Amniotic stem cell (primary cell): ENCODE results near the gene CLTB.
"Not testable (repeated sequence)": the region's sequence is repeated elsewhere in the genome, so short reads cannot be mapped to it uniquely, and the experiment has no call there.

Experiments
- DNase-seq: peaks from one replicate; lab custom pipeline; 2025; lab: John Stamatoyannopoulos, UW

The CLTB gene

DNA sequence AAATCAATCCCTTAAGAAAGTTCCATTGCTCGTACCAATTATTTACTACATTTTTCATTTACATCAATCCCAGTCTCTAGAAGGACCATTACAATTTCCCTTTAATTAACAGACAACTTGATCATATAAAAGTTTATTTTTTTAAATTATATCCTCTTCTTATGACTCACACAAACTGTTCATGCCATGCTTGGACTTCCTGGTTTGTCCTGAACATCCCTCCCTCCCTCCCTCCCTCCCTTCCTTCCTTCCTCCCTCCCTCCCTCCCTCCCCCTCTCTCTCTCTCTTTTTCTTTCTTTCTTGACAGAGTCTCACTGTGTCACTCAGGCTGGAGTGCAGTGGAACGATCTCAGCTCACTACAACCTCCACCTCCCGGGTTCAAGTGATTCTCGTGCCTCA lies 11.6 kb upstream of the CLTB start:
- no peak for DNase-seq

DNA sequence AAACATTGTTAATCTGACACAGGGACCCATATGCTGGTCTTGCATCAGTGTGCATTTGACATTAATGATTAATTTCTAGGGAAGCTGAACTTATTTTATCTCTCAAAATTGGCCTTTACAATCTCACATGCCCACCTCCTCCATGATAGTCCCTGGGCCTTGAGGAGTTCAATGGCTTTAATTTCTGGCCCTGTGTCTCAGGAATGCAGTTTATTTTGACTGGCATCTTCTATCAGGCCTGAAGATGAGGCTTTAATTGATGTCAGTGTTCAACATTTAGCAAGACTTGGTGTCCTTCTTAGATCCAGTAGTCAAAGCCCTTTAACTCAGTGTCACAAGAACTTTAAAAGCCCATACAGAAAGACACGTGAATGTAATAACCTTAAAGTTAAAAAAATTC lies 10.5 kb upstream of the CLTB start:
- DNase-seq, result no peak

DNA sequence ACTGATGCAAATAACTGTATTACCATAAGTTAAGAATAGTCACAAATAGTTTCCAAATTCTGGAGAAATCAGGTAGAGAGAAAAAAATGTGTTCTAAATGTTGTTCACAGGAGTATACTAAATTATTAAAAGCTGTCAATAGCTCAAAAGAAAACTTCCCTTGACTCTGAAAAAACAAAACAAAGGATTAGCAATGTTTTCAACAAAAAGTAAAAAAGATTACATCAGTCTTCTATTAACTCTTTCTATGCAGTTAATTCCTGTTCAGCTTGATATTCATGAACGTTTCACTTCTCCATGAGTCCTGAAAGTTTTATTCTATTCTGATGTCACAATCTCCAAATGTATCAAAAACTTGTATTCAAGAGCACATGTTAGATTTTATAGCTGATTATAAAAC lies 9.5 kb upstream of the CLTB start:
- no peak for DNase-seq

DNA sequence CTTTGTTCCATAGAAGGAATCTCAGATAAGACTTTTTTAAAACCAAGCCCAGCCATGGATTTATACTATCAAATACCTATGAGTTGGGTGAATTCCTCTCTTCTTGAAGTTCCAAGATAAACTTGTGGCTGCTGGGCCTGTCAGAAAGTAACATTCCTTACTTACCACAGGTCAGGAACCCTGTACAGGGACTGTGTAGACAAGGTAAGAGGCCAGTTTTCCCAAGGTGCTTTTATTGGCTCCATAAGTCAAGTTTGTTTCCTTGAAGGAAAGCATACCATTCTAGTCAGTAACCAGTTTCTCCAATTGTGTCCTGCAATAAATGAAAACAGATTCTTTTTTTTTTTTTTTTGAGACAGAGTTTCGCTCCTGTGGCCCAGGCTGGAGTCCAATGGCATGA lies 8.8 kb upstream of the CLTB start:
- no peak for DNase-seq

DNA sequence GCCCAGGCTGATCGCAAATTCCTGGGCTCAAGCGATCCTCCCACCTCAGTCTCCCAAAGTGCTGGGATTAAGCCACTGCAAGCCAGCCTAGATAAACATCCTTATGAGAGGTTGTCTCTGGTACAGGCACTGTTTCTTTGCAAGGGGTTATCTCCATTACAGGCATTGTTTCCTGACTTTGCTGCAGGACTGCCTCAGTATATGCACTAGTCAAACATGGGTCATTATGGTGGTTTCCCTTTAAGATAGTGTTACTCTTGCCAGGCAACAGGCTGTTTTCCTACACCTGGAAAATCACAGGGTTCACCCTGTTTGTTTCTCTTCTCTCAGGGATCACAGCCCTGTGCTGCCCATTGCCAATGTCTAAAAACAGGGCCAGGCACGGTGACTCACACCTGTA lies 7.8 kb upstream of the CLTB start:
- DNase-seq, result no peak

DNA sequence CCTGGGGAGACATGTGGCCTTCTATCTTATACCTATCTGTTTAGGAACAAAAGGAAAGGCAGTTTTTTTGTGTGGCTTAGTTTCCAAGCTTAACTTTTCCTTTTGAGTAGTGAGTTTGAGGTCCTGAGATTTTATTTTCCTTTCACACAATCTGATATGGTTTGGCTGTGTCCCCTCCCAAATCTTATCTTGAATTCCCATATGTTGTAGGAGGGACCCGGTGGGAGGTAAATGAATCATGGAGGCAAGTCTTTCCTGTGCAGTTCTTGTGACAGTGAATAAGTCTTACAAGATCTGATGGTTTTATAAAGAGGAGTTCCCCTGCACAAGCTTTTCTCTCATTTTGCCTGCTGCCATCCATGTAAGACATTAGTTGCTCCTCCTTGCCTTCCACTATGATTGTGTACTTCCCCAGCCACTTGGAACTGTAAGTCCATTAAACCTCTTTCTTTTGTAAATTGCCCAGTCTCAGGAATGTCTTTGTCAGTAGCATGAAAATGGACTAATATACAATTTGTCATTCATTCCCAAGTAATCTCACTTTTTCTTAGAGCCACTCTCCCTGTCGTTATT lies 4.7 kb upstream of the CLTB start:
- no peak for DNase-seq

DNA sequence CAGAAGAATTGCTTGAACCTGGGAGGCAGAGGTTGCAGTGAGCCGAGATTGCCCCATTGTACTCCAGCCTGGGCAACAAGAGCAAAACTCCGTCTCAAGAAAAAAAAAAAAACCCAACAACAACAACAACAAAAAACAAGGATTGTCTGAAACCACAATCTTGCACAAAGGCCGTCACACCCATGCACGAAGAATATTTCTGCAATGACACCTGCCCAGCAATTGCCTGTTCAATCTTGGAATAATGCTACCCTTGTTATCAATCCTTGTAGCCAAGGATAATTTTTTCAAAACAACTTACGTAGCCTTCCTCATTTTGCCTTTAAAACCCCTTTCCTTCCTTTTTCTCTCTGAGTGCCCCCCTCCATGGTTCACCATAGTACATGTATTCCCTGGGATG lies 3.7 kb upstream of the CLTB start:
- no peak for DNase-seq

DNA sequence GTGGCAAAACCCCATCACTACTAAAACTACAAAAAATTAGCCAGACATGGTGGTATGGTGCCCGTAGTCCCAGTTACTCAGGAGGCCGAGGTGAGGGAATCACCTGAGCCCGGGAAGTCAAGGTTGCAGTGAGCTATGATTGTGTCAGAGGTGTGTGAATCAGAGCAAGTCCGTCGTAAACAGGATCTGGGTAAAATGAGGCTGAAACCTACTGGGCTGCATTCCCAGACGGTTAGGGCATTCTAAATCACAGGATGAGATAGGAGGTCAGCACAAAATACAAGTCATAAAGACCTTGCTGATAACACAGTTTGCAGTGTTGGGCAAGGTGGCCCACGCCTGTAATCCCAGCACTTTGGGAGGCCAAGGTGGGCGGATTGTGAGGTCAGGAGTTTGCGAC lies 1.9 kb upstream of the CLTB start:
- no peak for DNase-seq

DNA sequence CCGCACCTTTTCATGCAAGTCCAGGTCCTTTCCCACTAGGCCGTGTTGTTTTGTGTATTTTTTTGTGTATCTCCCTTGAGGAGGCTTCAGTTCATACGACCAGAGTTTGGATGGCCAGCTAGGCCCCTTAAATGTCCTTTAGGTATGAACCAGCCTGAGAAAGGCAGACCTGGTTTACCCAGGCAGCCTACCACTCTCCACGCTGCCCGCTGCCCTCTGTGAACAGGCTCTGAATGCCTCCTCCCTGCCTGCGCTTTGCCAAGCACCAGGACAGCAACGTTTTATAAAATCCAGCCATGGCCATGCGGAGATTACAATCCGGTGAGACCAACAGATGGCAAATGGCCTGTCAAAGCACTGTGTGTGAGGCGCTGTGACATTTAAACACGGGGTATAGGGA lies 626 bp upstream of the CLTB start:
- DNase-seq, result no peak

DNA sequence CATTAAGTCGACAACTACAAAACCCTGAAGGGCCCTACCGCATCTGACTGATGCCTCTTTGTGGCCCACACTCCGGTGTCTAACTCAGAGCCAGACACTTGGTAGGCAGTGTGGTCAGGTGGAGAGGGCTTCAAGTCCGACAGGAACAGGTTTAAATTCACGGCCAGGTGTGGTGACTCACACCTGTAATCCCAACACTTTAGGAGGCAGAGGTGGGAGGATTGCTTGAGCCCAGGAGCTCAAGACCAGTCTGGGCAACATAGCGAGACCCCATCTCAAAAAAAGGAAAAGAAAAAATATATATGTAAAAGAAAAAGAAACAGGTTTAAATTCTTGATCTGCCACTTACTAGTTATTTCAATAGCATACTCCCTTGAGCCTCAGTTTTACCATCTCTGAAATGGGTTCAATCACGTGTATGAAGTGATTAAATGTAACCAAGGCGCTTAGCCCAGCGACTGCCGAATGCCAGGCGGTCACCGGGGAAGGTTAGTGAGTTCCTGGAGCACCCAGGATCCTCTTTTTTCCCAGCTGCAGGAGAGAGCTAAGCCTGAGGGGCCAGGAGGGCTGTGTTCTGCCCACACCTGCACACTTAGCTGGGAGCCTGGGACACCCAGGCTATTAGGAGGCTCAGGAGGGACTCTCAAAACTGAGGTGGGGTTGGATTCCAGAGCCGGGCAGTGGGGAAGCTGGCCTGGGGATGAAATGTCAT lies 943 bp downstream of the CLTB start:
- no peak for DNase-seq

DNA sequence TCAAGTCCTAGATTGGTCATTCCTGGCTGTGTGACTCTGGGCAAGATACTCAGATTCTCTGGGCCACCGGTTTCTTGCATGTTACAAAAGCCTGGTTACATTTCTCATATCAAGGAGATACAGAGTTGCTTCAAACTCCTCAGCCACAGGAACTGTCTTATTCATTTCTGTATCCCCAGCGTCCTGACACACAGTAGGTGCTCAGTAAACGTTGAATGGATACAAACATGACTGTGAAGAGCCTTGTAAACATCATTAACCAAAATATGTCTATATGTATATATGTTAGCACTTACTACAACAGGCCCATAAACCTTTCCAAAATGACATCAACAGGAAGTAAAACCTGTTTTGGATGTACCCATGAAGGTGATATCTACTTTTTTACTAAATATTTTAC lies 1.6 kb downstream of the CLTB start:
- no peak for DNase-seq

DNA sequence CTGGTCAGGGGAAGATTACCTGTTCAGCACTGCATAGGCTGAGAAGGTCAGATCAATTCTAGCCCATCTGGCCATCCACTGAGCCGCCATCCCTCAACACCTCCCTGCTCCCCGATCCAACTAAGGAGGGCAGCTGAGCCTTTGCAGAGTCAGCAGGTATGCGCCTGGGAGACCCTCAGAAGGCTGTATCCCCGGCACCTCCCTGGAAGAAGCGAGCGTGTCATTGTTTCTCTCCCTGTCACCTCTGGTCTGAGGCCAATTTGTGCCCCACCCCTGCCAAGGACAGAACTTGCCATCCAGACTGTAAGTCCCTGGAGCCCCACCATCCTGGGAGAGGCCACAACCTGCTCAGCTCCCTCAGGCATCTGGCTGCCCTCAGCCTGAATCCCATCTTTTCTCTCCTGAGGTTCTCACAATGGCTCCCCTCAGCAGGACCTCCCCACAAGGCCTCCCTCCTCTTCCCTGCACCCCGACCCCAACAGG lies 2.6 kb downstream of the CLTB start:
- no peak for DNase-seq

DNA sequence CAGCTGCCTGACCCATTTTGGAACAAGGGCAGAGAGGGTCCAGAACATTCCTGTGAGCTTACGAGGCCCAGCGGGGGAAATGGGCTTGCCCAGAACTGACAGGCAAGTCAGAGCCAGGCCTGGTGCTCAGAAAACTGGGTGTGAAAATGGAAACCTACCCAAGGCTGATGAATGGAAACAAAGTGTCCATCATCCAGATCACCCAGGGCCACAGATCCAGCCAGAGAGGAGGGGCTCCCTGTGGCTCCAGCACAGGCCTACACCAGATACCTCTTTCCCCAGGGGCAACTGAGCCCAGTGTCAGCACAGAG lies 3.1 kb downstream of the CLTB start:
- DNase-seq, result no peak

DNA sequence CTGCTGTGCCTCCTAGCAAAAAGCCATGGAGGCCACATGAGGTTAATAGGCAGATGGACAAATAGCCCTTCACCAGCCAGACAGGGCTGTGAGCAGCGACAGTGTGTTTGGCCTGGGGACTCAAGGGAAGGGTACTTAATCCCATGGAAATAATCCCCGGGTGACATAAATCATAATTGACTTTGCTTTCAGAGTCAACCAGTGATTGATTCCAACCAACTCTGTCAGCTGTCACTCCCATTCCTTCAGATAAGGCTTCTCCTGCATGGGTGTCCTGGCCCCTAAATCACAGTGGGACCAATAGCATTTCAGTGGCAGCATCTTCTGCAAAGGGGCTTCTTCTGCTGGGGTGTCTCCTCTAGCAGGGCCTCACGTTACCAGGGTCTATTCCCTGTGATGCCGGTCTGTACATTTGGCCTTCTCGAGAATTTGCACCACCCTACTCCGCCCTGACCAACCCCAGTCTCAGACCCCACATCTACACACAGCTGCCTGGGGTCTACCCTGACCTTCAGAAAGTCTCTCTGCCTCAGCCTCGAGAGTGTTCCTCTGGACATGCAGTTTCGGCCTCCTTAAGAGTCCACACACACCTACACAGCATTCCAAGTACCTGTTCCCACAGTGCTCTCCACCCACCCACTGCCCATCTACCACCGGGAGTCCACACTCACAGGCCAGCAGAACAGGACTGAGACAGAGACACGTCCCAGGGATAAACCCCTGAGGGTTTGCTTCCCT lies 3.7 kb downstream of the CLTB start:
- no peak for DNase-seq

DNA sequence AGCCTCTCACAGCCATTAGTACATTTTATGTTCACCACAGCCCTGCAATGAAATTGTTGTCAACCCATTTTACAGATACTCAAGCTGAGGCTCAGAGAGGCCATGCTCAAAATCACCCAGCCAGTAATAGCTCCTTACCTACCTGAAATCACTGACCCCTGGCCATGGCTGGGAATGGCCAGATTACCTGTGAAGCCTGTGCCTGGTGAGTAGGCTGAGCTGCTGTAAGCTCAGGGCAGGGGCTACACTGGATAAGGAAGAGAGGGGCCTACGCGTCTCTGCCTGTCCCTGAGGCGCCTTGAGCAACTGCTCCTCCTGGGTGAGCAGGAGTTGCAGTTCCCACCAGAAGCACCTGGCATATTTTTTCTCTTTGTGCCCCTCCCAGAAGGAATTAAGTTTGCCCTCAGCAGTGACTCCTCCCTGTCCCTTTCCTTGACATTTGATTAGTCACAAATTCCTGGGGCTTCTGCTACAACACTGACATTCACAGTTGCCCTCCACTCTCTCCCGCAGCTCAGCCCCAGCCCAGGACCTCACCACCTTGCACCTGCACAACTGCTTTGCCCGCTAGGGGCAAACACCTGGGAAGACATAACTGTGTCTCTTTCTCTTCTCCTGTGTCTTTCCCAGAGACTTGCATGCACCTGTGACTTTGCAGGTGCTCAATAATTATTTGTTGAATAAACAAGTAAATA lies 5.7 kb downstream of the CLTB start:
- no peak for DNase-seq

DNA sequence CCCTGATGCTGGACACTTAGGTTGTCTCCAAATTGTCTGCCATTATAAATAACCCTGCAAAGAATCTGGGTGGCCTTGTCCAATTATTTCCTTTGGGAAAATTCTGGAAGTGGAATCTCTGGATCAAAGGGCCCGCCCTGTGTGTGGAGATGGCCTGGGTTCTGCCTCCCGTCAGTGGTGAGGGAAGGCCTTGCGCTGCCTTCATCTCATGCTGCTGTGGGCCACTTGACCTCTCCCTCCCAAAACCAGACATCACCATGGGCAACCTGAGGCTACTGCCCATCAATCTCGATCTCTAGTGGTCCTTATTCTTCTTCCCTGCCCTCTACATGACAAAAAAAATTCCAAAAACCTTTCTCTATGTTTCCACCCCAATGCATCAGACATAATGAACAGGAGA lies 6.6 kb downstream of the CLTB start:
- no peak for DNase-seq

DNA sequence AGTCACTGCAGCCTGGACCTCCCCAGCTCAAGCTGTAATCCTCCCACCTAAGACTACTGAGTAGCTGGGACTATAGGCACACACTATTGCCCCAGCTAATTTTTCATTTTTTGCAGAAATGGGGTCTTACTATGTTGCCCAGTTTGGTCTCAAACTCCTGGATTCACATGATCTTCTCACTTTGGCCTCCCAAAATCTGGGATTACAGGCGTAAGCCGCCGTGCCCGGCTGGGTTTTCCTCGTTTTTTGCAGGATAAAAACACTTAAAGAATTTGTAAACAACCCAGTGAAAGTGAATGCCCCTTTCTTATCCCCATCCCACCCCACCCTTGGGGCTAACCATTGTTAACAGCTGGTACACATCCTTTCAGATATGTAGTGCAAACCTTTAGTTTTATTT lies 7.7 kb downstream of the CLTB start:
- no peak for DNase-seq

DNA sequence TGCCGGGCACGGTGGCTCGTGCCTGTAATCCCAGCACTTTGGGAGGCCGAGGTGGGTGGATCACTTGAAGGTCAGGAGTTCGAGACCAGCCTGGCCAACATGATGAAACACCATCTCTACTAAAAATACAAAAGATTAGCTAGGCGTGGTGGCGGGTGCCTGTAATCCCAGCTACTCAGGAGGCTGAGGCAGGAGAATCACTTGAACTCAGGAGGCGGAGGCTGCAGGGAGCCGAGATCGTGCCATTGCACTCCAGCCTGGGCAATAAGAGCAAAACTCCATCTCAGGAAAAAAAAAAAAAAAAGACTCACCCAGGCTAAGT lies 8.1 kb downstream of the CLTB start:
- not testable (repeated sequence) for DNase-seq

DNA sequence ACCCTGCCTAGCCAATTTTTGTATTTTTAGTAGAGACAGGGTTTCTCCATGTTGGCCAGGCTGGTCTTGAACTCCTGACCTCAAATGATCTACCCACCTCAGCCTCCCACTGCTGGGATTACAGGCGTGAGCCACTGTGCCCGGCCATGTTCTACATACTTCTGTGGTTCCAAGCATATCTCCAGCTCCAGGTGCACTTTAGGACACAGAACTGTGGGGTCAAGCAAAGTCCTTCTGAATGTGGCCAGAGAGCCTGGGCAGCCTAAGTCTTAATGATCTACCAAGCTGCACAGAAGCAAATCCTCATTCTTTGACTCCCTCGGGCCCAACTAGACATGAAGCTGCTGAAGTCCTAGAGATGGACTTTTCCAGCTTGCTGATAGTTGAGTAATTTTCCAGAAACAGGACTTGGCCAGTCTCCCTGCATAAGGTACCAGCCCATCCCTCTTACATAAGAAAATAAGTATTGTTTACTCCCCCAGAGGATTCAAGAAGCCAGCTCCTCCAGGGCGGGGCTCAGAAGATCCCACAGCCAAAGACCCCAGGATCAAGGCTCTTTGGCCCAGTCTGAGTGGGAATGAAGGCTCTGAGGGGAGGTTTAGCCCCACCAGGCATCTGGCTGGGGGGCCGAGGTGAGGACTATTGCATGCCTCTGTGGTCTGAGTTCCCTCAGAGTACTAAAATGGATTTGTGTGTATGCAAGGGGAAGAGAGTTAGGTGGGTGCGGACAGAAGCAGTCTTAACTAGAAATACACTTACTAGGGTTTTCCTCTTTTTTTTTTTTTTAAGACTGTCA lies 8.7 kb downstream of the CLTB start:
- DNase-seq, result no peak

DNA sequence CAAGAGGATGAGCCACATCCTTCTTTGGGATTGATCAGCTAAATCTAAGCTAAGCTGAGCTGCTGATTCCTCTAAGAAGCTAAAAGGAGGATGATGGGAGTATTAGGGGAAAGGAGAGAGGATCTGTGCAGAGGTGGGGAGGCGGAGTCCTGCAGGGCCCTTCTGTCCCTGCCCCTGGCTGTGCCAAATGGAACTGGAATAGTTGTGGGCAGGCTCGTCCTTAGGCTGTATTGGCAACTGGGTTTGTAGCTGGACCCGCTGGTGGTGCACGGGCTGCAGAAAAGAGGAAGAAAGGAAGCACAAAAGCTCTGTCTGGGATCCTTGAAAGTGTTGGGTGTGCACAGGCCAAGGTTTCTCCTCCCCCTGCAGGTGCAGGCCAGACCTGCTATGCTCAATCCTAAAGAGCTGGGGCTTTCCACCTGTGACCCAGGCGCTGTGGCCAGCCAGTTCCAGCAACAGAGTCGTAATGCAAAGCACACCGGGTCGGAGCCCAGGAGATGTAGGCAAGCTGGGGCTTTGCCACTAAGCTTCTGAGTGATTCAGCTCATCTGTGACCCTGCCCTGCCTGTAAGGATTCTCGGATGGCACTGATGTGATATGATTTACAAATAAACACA lies 9.8 kb downstream of the CLTB start:
- no peak for DNase-seq

DNA sequence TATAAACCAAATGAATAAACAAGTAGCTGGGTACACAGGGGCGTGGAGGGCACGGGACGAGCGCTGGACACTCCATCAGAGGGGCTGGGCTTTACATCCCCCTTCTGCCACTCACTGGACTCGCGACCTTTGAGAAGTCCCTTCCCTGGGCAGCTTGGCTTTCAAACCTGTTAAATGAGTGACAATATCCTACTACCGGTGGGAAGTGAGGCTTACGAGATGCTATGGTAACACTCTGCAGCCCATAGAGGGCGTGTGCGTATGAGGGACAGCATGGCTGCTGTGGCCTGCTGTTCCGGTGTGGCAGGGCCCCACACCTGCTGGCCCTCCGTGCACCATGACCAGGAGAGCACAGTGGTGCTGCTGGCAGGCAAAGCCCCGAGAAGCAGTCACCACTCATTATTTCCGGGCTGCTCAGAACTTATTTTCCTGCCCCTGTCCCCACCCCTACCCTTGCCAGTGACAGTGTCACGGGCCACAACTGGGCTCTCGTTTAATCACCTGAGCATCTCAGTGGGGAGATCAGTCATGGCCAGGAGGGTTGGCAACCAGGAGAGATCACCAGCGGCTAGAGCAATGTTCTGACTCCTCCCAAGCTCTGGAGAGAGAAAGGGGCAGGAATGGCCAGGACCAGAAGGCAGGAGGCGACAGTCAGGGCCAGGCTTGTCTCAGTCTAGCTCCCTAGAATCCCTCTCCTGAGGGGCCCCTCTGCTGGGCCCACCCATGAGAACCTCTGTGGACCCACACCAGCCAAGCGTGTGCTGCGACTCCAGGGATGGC lies 10.5 kb downstream of the CLTB start:
- DNase-seq, result no peak
